ENCODE results near the gene TRIM43.
"Not testable (repeated sequence)": the region's sequence is repeated elsewhere in the genome, so short reads cannot be mapped to it uniquely, and the experiment has no call there.

The TRIM43 gene

GRCh38 chr2:95641787-95642186, 50.0 kb downstream of the TRIM43 start:
- not testable (repeated sequence) for DNase-seq (ENCODE audit: low read depth)

DNA sequence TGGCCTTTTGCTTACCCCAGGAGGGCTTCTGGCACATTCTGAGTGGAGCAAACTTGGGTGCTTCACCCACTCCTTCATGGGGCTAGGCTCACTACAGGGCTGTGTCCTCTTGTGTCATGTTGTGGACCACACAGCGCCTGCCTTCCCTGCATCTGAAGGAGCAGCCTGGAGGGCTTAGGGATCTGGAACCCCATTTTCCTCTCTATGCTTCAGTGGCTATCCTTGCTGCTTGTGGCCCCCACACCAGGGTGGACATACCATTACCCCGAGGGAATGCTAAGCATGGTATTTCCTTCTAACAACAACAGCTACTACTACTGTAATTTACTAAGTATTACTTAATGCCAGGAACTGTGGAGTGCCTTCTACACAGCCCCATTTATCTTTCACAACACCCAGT, 50.6 kb downstream of the TRIM43 start:
- DNase-seq (ENCODE audit: low read depth): not testable (repeated sequence)

DNA sequence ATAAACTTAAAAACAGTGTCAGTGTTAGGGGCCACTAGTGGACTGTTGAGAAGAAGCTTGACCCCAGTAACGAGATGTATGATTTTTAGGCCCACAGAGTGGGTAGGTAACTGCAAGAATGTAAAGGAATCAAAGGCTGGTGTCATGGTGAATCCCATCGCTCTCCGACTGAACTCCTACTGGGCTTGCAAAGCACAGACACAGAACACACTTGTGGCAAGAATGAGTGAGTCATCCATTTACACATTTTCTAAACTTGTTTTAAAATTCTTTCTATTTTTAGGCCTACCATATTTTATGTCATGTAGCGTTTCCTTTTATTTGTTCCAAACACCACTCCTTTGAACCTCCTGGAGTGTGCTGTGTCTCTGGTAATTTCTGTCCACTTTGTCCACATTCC, 51.1 kb downstream of the TRIM43 start:
- not testable (repeated sequence) for DNase-seq (ENCODE audit: low read depth)

DNA sequence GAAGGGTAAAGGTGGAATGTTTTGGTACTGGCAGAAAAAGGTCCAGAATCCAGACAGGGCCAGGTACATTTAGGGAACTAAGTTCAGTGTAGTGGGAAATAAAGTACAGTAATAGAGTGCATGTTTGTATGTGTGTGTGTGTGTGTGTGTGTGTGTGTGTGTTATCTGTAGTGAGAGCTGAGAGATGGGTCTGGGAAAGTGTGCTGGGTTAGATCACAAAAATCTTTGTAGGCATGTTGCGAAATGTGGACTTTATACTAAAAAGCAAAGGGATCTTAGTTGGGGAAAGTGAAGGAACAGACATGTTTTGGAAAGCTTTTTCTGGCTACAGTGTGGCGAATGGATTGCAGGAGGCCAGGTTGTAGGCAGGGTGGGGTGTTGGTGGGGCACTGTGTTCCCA, 53.5 kb downstream of the TRIM43 start:
- DNase-seq (ENCODE audit: low read depth): not testable (repeated sequence)

DNA sequence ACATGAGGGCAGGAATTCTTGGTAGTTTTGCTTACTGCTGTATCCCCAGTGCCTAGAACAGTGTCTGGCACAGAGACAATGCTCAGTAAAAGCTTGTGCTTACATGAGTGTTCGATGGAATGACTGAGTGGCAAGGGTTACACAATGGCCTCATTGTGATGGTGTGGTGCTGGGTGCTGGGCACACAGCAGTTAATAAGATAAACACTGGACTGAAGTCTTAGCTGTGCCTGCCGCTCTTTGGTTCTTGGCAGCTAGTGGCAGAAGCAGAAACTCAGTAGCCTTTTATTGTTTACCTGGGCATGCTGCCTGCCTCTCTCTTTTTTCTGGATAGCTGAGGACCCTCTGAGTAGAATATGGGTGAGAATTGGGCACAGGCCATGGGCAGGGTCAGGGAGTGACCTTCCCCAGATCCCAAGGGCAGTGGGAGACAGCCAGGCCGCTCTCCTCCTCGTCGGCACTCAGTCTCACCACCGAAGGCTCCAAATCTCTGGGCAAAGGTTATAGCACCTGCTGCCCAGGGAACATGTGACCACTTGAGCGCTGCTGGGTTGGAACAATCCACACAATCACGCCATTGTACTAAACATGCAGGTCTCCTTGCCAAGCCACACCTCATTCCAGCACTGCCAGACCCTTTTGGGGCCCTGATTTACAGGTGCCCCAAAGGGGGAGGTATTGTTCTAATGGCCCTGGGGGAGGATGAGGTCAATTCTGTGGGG, 54.6 kb downstream of the TRIM43 start:
- DNase-seq (ENCODE audit: low read depth): not testable (repeated sequence)

- DNase-seq (ENCODE audit: low read depth): not testable (repeated sequence)
These were observed 57.2 kb downstream of the TRIM43 start for GRCh38 chr2:95648894-95649544.

Measured in T-helper 22 cell (primary cell).